ENCODE measurements around the gene DNAH12. TPM values are rescaled to one million over a fixed set of nuclear protein-coding genes. Genes with fewer than 3 reads are reported as not detected.

Gene DNAH12
- total RNA-seq, 1 donor from 2014 or later: not detected

DNA sequence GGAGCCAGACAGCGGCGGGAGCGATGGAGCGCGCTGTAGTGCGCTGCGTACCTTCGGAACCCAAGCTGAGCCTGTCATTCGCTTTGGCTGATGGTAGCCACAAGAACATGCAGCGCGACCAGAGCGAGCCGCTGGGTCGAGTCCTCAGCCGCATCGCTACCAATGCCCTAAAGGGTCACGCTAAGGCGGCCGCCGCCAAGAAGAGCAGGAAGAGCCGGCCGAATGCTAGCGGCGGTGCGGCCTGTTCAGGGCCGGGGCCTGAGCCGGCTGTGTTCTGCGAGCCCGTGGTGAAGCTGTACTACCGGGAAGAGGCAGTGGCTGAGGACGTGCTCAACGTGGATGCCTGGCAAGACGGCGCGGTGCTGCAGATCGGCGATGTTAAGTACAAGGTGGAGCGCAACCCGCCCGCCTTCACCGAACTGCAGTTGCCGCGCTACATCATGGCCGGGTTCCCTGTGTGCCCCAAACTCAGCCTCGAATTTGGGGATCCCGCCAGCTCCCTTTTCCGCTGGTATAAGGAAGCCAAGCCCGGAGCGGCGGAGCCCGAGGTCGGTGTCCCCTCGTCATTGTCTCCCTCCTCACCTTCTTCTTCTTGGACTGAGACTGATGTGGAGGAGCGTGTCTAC lies 12.4 kb upstream of the DNAH12 start:
- H3K27me3 Mint-ChIP-seq: no peaks in the 10 kb centered on the region
- H3K4me3 Mint-ChIP-seq: peak overlapping the region; percentile 79
- H3K27ac Mint-ChIP-seq: peak overlapping the region; percentile 97
- H3K4me1 Mint-ChIP-seq: peaks cover 36% of the 10 kb centered on the region
- peaks cover 34% of the 10 kb centered on the region for H3K36me3 Mint-ChIP-seq (ENCODE audit: low read depth)
- H3K9me3 Mint-ChIP-seq: no peaks in the 10 kb centered on the region
- intact Hi-C loops (cut with micrococcal nuclease): loop anchor here (1.0 to 5.0 kb wide), 6 partner anchors 24 to 329 kb away; partner anchors contain the start of genes APPL1, ARF4, DENND6A and SLMAP
- DNase-seq: no peak

- Mint-ChIP-seq H3K27me3 (no peaks in the 10 kb centered on the region), H3K9me3 (no peaks in the 10 kb centered on the region), H3K27ac (peak within 1 kb of the TSS; percentile 97), H3K4me3 (peak within 1 kb of the TSS; percentile 79), H3K36me3 (ENCODE audit: low read depth) (peaks cover 32% of the 10 kb centered on the region), H3K4me1 (peaks cover 32% of the 10 kb centered on the region)
- intact Hi-C loops (cut with micrococcal nuclease): loop anchor here (1.0 to 5.0 kb wide), 6 partner anchors 25 to 329 kb away; partner anchors contain the start of genes APPL1, ARF4, DENND6A and SLMAP
- DNase-seq: peak; percentile 94
These were observed 11.8 kb upstream of the DNAH12 start, which contains the start of gene PDE12 for GRCh38 chr3:57555738-57556458. Gene PDE12, plus strand, starts transcription at chr3:57556274. Its CDS starts 106 bp downstream, at chr3:57556380.

DNA sequence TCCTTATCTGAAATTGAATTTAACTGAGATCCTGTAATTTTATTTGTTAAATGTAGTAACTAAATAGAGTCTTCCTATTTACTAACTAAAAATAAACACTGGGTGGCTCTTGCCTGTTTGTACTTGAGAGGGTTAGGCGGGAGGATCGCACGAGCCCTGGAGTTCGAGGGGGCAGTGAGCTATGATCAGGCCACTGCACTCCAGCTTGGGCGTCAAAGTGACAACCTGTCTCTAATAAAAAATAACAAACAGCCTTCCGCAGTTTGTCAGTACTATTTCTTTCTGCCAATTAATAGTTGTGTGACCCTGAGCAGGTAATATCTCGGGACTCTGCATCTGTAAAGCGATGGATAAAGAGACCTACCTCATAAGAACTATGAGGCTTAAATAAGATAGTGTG lies 11.2 kb upstream of the DNAH12 start:
- Mint-ChIP-seq H3K27me3 (no peaks in the 10 kb centered on the region), H3K36me3 (ENCODE audit: low read depth) (peaks cover 27% of the 10 kb centered on the region), H3K9me3 (no peaks in the 10 kb centered on the region), H3K4me3 (peak overlapping the region; percentile 79), H3K27ac (peak overlapping the region; percentile 97), H3K4me1 (peaks cover 26% of the 10 kb centered on the region)
- no peak for DNase-seq
- intact Hi-C loops (cut with micrococcal nuclease): loop anchor here (5.0 kb wide), 2 partner anchors 137 to 328 kb away; partner anchors contain the start of genes APPL1 and DENND6A

DNA sequence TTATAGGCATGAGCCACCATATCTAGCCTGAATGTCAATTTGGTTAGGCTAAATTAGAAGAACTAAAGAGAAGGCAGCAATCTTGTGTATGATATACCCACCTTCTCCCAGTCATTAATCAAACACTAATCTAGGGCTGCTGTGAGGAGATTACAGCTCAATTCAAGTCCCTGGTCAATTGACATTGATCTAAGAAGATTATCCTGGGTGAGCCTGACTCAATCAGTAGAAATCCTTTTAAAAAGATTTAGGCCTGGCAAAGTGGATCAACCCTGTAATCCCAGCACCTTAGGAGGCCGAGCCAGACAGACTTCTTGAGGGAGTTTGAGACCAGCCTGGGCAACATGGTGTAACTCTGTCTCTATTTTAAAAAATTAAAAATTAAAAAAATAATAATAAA lies 2.5 kb upstream of the DNAH12 start:
- no peak for DNase-seq
- H3K9me3 Mint-ChIP-seq: no peaks in the 10 kb centered on the region
- H3K4me3 Mint-ChIP-seq: no peak overlapping the region
- intact Hi-C loops (cut with micrococcal nuclease): no loop called here
- peaks cover 5% of the 10 kb centered on the region for H3K4me1 Mint-ChIP-seq
- peaks cover 3% of the 10 kb centered on the region for H3K27me3 Mint-ChIP-seq
- no peaks in the 10 kb centered on the region for H3K36me3 Mint-ChIP-seq (ENCODE audit: low read depth)
- H3K27ac Mint-ChIP-seq: no peak overlapping the region

- Mint-ChIP-seq H3K36me3 (ENCODE audit: low read depth) (no peaks in the 10 kb centered on the region), H3K4me1 (peaks cover 5% of the 10 kb centered on the region), H3K4me3 (no peak overlapping the region), H3K27ac (no peak overlapping the region), H3K9me3 (no peaks in the 10 kb centered on the region), H3K27me3 (peaks cover 3% of the 10 kb centered on the region)
- DNase-seq: no peak
- intact Hi-C loops (cut with micrococcal nuclease): no loop called here
These were observed 1.6 kb upstream of the DNAH12 start for GRCh38 chr3:57545636-57546268.

GRCh38 chr3:57538465-57538864 lies 5.7 kb downstream of the DNAH12 start:
- no peak overlapping the region for H3K27ac Mint-ChIP-seq
- no peaks in the 10 kb centered on the region for H3K36me3 Mint-ChIP-seq (ENCODE audit: low read depth)
- H3K4me3 Mint-ChIP-seq: no peak overlapping the region
- intact Hi-C loops (cut with micrococcal nuclease): no loop called here
- H3K4me1 Mint-ChIP-seq: no peaks in the 10 kb centered on the region
- peaks cover 4% of the 10 kb centered on the region for H3K27me3 Mint-ChIP-seq
- no peak for DNase-seq
- no peaks in the 10 kb centered on the region for H3K9me3 Mint-ChIP-seq

DNA sequence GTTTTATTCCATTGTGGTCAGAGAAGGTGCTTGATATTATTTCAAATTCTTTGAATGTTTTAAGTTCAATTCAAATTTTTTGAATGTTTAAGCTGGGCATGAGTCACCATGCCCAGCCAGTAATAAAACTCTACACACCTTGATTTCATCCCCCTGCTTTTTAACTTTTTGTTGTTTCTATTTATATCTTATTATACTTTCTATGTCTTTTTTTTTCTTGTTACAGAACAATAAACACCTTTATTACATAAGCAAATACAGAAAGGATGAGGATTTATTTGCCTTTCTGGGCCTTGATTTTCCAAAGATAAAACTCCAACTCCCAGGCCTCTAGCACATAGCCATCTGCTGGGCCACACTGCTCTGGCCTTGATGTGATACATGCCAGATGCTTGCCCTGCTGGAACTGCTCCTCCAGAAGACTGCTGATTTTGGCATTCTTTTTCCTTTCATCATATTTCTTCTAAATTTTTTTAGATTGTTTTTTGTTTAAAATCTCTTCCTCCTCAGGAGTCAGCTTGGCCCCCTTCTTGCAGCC lies 14.0 kb downstream of the DNAH12 start:
- no peak overlapping the region for H3K4me3 Mint-ChIP-seq
- no peaks in the 10 kb centered on the region for H3K4me1 Mint-ChIP-seq
- intact Hi-C loops (cut with micrococcal nuclease): no loop called here
- H3K36me3 Mint-ChIP-seq (ENCODE audit: low read depth): no peaks in the 10 kb centered on the region
- H3K27me3 Mint-ChIP-seq: peaks cover 18% of the 10 kb centered on the region
- H3K9me3 Mint-ChIP-seq: no peaks in the 10 kb centered on the region
- no peak for DNase-seq
- no peak overlapping the region for H3K27ac Mint-ChIP-seq

DNA sequence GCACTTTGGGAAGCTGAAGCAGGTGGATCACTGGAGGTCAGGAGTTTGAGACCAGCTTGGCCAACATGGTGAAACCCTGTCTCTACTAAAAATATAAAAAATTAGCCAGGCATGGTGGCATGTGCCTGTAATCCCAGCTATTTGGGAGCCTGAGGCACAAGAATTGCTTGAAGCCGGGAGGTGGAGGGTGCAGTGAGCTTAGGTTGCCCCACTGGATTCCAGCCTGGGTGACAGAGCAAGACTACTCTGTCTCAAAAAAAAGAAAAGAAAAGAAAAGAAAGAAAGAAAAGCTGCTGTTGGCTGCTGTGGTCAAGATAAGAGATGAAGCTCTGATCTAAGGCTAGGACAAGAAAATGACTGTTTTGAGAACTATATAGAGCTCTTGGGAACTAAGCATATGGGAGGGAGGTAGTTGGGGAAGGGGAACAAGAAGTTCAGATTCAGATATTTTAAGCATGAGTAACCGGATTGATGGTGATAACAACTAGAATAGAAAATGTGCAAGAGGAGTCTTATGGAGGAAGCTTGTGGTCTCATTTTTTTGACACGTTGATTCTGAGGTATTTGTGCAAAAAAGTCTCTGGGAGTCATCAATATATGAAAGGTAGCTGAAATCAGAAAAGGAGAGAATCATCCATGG lies 25.7 kb downstream of the DNAH12 start:
- Mint-ChIP-seq H3K27ac (no peak overlapping the region), H3K4me3 (no peak overlapping the region), H3K36me3 (ENCODE audit: low read depth) (no peaks in the 10 kb centered on the region), H3K27me3 (peaks cover 21% of the 10 kb centered on the region), H3K9me3 (no peaks in the 10 kb centered on the region), H3K4me1 (no peaks in the 10 kb centered on the region)
- intact Hi-C loops (cut with micrococcal nuclease): no loop called here
- no peak for DNase-seq

GRCh38 chr3:57512166-57512565 lies 32.0 kb downstream of the DNAH12 start:
- no peak overlapping the region for H3K27ac Mint-ChIP-seq
- no peaks in the 10 kb centered on the region for H3K9me3 Mint-ChIP-seq
- DNase-seq: no peak
- no peaks in the 10 kb centered on the region for H3K36me3 Mint-ChIP-seq (ENCODE audit: low read depth)
- no peaks in the 10 kb centered on the region for H3K4me1 Mint-ChIP-seq
- no peak overlapping the region for H3K4me3 Mint-ChIP-seq
- intact Hi-C loops (cut with micrococcal nuclease): no loop called here
- peaks cover 30% of the 10 kb centered on the region for H3K27me3 Mint-ChIP-seq

GRCh38 chr3:57505901-57506300 lies 38.2 kb downstream of the DNAH12 start:
- H3K9me3 Mint-ChIP-seq: no peaks in the 10 kb centered on the region
- DNase-seq: no peak
- H3K4me1 Mint-ChIP-seq: no peaks in the 10 kb centered on the region
- no peak overlapping the region for H3K27ac Mint-ChIP-seq
- peaks cover 14% of the 10 kb centered on the region for H3K27me3 Mint-ChIP-seq
- no peaks in the 10 kb centered on the region for H3K36me3 Mint-ChIP-seq (ENCODE audit: low read depth)
- intact Hi-C loops (cut with micrococcal nuclease): no loop called here
- no peak overlapping the region for H3K4me3 Mint-ChIP-seq

DNA sequence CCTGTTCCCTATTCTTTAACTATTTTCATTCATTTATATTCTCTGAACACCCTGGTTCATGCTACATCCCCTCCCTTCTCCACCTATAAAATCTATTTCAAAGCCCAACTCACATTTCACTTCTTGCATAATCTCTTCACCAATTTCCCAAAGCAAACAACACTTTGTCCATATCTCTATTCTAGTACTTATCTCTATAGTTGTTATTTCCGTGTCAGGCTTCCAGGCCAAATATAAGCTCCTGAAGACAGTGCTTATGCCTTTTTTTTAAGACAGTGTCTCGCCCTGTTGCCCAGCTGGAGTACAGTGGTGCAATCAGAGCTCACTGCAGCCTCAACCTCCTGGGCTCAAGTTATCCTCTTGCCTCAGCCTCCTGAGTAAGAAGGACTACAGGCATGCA lies 43.6 kb downstream of the DNAH12 start:
- H3K9me3 Mint-ChIP-seq: no peaks in the 10 kb centered on the region
- DNase-seq: no peak
- no peaks in the 10 kb centered on the region for H3K36me3 Mint-ChIP-seq (ENCODE audit: low read depth)
- no peak overlapping the region for H3K4me3 Mint-ChIP-seq
- intact Hi-C loops (cut with micrococcal nuclease): no loop called here
- peaks cover 8% of the 10 kb centered on the region for H3K27me3 Mint-ChIP-seq
- no peak overlapping the region for H3K27ac Mint-ChIP-seq
- H3K4me1 Mint-ChIP-seq: no peaks in the 10 kb centered on the region

DNA sequence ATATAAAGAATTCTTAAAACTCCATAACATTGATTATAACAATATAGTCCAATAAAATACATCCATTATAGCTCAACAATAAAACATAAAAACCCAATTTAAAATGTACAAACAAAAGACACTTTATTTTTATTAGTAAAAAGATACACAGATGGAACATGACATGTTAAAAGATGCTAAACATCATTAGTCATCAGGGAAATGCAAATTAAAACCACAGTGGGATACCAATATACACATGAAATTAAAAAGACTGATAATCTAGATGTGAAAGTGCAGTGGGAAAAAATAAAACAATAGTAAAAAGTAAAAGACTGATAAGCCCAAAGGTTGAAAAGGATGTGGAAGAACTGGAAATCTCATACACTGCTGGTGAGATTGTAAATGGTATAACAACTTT lies 46.2 kb downstream of the DNAH12 start:
- intact Hi-C loops (cut with micrococcal nuclease): no loop called here
- Mint-ChIP-seq H3K9me3 (no peaks in the 10 kb centered on the region), H3K36me3 (ENCODE audit: low read depth) (no peaks in the 10 kb centered on the region), H3K27ac (no peak overlapping the region), H3K4me3 (no peak overlapping the region), H3K4me1 (no peaks in the 10 kb centered on the region), H3K27me3 (peaks cover 5% of the 10 kb centered on the region)
- no peak for DNase-seq

GRCh38 chr3:57484563-57484962 lies 59.6 kb downstream of the DNAH12 start:
- Mint-ChIP-seq H3K4me3 (no peak overlapping the region), H3K4me1 (no peaks in the 10 kb centered on the region), H3K27ac (no peak overlapping the region), H3K27me3 (peaks cover 6% of the 10 kb centered on the region), H3K36me3 (ENCODE audit: low read depth) (no peaks in the 10 kb centered on the region), H3K9me3 (no peaks in the 10 kb centered on the region)
- DNase-seq: no peak
- intact Hi-C loops (cut with micrococcal nuclease): no loop called here
